ENCODE data around the gene GZMM.

Gene GZMM

GRCh38 chr19:591099-591958 lies 47.5 kb downstream of the GZMM start (continued):
- no peak for TF ChIP-seq RBAK (tag by site-specific recombination; IDR thresholded peaks at IDR 0.05)
- peak; percentile 80 for TF ChIP-seq ZFP69B (tag by site-specific recombination; IDR thresholded peaks at IDR 0.05)
- no peak for TF ChIP-seq ZSCAN18 (tag by site-specific recombination; IDR thresholded peaks at IDR 0.05)
- no peak for TF ChIP-seq ZNF175 (tag by site-specific recombination; IDR thresholded peaks at IDR 0.05)
- no peak for TF ChIP-seq ZNF596 (tag by site-specific recombination; IDR thresholded peaks at IDR 0.05)
- no peak for TF ChIP-seq ZNF132 (tag by site-specific recombination; IDR thresholded peaks at IDR 0.05; ENCODE audit: borderline replicate concordance)
- no peak for TF ChIP-seq ZNF530 (tag by site-specific recombination; IDR thresholded peaks at IDR 0.05; ENCODE audit: low read depth)
- TF ChIP-seq ZNF639 (tag by site-specific recombination; IDR thresholded peaks at IDR 0.05): no peak
- TF ChIP-seq ZNF121 (tag by site-specific recombination; IDR thresholded peaks at IDR 0.05): no peak
- TF ChIP-seq BCL6B (tag by site-specific recombination; IDR thresholded peaks at IDR 0.05): no peak
- TF ChIP-seq ZXDB (tag by site-specific recombination; IDR thresholded peaks at IDR 0.05): no peak
- TF ChIP-seq ZNF112 (tag by site-specific recombination; IDR thresholded peaks at IDR 0.05): no peak
- TF ChIP-seq ZNF600 (tag by site-specific recombination; IDR thresholded peaks at IDR 0.05): no peak
- no peak for TF ChIP-seq WT1 (tag by site-specific recombination; IDR thresholded peaks at IDR 0.05)
- no peak for TF ChIP-seq ZNF488 (tag by site-specific recombination; IDR thresholded peaks at IDR 0.05)
- no peak for TF ChIP-seq ZNF830 (tag by site-specific recombination; IDR thresholded peaks at IDR 0.05; ENCODE audit: low read depth)
- TF ChIP-seq OSR2 (tag by site-specific recombination; IDR thresholded peaks at IDR 0.05): no peak
- no peak for TF ChIP-seq ZNF174 (tag by site-specific recombination; IDR thresholded peaks at IDR 0.05)
- TF ChIP-seq ZNF18 (tag by site-specific recombination; IDR thresholded peaks at IDR 0.05): peak; percentile 73; the same call in 1 of the 2 replicates
- TF ChIP-seq ZBTB6 (tag by site-specific recombination; IDR thresholded peaks at IDR 0.05): no peak
- no peak for TF ChIP-seq AEBP2 (tag by site-specific recombination; IDR thresholded peaks at IDR 0.05; ENCODE audit: borderline replicate concordance)
- no peak for TF ChIP-seq BCL11A (tag by site-specific recombination; IDR thresholded peaks at IDR 0.05; ENCODE audit: low read depth)
- no peak for TF ChIP-seq ZNF157 (tag by site-specific recombination; IDR thresholded peaks at IDR 0.05)
- TF ChIP-seq ZNF692 (tag by site-specific recombination; IDR thresholded peaks at IDR 0.05): peak; percentile 48; the same call in 1 of the 2 replicates
- 0 out of 2 replicates have a peak, but pooled peaks have one; percentile 16 for TF ChIP-seq ZBTB8A (tag by site-specific recombination; IDR thresholded peaks at IDR 0.05)
- no peak for TF ChIP-seq ZNF169 (tag by site-specific recombination; IDR thresholded peaks at IDR 0.05)
- peak; percentile 79; the same call in 1 of the 2 replicates for TF ChIP-seq KLF8 (tag by site-specific recombination; IDR thresholded peaks at IDR 0.05)
- peak; percentile 70; the same call in 1 of the 2 replicates for TF ChIP-seq HOXC10 (CRISPR knock-in tag; IDR thresholded peaks at IDR 0.05)
- TF ChIP-seq BCL11B (tag by site-specific recombination; IDR thresholded peaks at IDR 0.05; ENCODE audit: low read depth): no peak
